Spinal cord (tissue), 10 donors: ENCODE measurements around the gene LAMB2. TPM values are rescaled to one million over a fixed set of nuclear protein-coding genes. Genes with fewer than 3 reads are reported as not detected.

Experiments used
- DNase-seq, 6 donors: peaks; one replicate each; pipeline versions ENCODE4 v3.0.0 to v3.0.0-alpha.2; 2013 to 2015; ENCODE audit warnings: low spot score in 6 of 6, low read depth in 4 of 6
- H3K27ac ChIP-seq: one replicate; pipeline ENCODE4 v1.5.1; 2013; ENCODE audit warnings: low read depth, low read length, control low read depth
- H3K27me3 ChIP-seq: one replicate; pipeline ENCODE4 v1.6.1; 2013; ENCODE audit warnings: low read length; ENCODE audit not compliant: control insufficient read depth, insufficient read depth
- H3K36me3 ChIP-seq: one replicate; pipeline ENCODE4 v1.6.1; 2013; ENCODE audit warnings: low read length; ENCODE audit not compliant: control insufficient read depth, insufficient read depth
- H3K4me1 ChIP-seq: one replicate; pipeline ENCODE4 v1.6.1; 2013; ENCODE audit warnings: low read length; ENCODE audit not compliant: control insufficient read depth, insufficient read depth
- H3K4me3 ChIP-seq: one replicate; pipeline ENCODE4 v1.5.1; 2013; ENCODE audit warnings: low read depth, low read length, control low read depth
- H3K9me3 ChIP-seq: one replicate; pipeline ENCODE4 v1.6.1; 2013; ENCODE audit warnings: low read length; ENCODE audit not compliant: control insufficient read depth, insufficient read depth
- WGBS: methylation state at CpG from one replicate; pipeline ENCODE4 v1.1.5; 2013; ENCODE audit warnings: missing lambda C conversion rate; ENCODE audit not compliant: insufficient coverage; 5-methylcytosine and 5-hydroxymethylcytosine counted together
- polyA plus RNA-seq, 2 donors: library from polyadenylated mRNA; unstranded; fragments of 120-200 nt; gene quantifications; one replicate each; pipeline ENCODE4 v1.2.1, GENCODE V29; 2013; ENCODE audit not compliant: insufficient read length in 2 of 2
- total RNA-seq, 2 donors: library from RNA; depleted of rRNA in 1 of 2; stranded (reverse); fragments of 120-200 nt in 1 of 2; fragments of >200 nt in 1 of 2; gene quantifications; one replicate each; pipeline versions ENCODE4 v1.2.3 to v1.2.4, GENCODE V29; 2013 to 2014
- donor health status: healthy.

Gene LAMB2
- total and polyA plus RNA-seq, 4 donors, result 160 to 536 (median 223) TPM

DNA sequence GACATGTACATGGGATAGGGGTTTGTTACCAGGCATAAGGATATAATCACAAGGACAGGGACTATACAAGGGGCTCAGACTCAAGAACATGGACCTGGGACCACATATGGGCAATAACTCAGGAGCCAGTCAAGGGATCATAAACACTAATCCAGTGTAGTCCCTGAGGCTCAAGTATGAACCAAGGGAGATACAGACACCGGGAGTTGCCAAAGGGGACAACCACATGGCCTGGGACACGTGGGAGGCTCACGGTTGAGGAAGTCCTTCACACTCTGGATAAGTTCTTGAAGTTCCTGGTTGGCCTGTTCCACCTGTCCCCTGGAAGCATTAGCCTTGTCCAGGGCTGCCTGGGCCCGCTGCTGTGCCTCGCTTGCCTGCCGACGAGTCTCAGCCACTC is 10.4 kb downstream of the LAMB2 start:
- Histone ChIP-seq H3K27me3 (no peaks in the 10 kb centered on the region), H3K27ac (no peak overlapping the region), H3K36me3 (peaks cover 77% of the 10 kb centered on the region), H3K9me3 (no peaks in the 10 kb centered on the region), H3K4me1 (peaks cover 23% of the 10 kb centered on the region), H3K4me3 (no peak overlapping the region)
- no peak for DNase-seq
- 98% methylated on average over 7 of the region's 7 CpGs for WGBS

DNA sequence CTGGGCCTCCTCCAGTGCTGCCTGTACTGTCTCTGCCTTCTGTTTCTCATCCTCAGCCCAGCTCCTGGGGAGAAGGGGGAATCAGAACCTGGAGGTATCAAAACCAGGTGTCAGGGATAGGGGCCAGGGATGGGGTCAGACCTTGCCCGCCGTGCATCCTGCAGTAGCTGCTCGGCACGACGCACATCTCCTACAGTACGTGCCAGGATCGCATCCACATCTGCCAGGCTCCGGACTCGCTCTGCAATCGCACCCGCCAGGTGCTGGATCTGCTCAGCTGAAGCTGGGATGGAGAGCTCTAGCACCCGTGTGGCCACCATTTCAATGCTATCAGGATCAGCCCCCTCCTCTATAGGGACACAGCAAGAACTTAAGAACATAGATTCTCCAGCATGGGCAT is 10.8 kb downstream of the LAMB2 start:
- no peak for DNase-seq
- no peak overlapping the region for H3K4me3 ChIP-seq
- H3K4me1 ChIP-seq, result peaks cover 23% of the 10 kb centered on the region
- no peak overlapping the region for H3K27ac ChIP-seq
- H3K36me3 ChIP-seq, result peaks cover 80% of the 10 kb centered on the region
- no peaks in the 10 kb centered on the region for H3K27me3 ChIP-seq
- WGBS, result 96% methylated on average over 12 of the region's 12 CpGs
- H3K9me3 ChIP-seq, result no peaks in the 10 kb centered on the region

DNA sequence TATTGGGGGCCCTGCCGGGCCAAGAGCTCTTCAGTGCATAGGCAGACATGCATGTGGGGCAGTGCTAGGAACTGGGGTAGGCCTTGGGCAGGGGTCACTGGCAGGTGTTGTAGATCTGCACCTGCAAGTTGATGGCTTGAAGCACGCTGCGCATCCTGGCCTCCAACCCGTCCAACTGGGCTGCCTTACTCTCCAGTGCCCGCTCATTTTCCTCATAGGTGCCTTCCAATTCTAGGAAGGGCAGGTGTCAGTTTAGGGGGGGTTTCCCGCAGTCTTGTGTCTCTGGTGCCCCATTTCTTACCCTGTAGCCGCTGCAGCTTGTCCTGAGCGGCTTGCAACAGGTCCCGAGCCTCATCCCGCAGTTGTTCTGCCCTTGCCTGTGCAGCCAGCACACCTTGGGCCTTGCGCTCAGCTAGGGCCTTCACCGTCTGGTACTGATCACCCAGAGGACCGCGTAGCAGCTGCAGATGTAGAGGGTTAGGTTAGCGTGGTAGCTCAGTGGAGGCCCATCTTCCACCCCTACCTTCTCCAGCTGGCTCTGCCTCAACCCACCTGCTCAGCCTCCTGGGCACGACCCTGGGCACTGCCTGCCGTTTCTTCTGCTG is 11.6 kb downstream of the LAMB2 start:
- WGBS, result 82% methylated on average over 10 of the region's 17 CpGs
- Histone ChIP-seq H3K27ac (peak overlapping the region; percentile 92), H3K4me1 (peaks cover 23% of the 10 kb centered on the region), H3K36me3 (peaks cover 84% of the 10 kb centered on the region), H3K9me3 (no peaks in the 10 kb centered on the region), H3K4me3 (peak overlapping the region; percentile 93), H3K27me3 (no peaks in the 10 kb centered on the region)
- DNase-seq, result no peak

DNA sequence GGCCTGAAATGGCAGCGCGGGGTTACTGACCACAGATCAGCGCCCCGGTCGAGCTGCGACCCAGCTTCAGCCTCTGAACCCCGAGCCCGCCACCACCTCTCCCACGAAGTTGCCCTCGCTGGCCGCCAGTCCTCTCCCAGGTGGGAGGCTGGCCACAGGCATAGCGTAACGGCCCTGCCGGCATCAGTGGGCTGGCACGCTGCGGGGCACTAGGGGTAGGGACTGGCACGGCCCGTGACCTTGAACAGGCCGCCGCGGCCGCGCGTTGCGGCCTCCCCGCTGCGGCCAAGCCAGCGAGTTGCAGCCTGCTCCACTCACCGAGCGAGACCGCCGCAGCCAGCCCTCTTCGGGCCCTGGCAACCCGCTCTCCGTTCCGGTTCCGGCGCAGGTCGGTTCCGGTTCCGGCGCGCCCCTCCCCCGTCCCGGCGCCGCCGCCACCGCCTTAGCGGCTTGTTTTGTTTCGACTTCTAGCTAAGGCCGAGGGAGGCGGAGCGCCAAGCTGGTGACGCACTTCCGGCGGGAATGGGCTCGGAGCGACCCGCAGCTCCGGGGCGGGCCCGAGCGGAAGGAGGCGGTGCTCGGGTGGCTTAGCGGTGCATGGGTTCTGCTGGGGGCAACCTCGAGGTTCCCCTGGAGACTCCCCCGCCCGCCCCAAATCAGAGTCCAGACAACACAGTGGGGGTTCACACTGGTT is 12.3 kb downstream of the LAMB2 start, which contains the start of gene USP19:
Gene USP19, minus strand, starts transcription at position 386 of the 694 bp plus-strand sequence. CDS start 1,678 bp downstream, outside the sequence.
- no peaks in the 10 kb centered on the region for H3K27me3 ChIP-seq
- peaks cover 23% of the 10 kb centered on the region for H3K4me1 ChIP-seq
- H3K27ac ChIP-seq, result peak within 1 kb of the TSS; percentile 92
- H3K36me3 ChIP-seq, result peaks cover 84% of the 10 kb centered on the region
- H3K4me3 ChIP-seq, result peak within 1 kb of the TSS; percentile 93
- under 1% methylated on average over 70 of the region's 70 CpGs for whole genome bisulfite sequencing
- no peaks in the 10 kb centered on the region for H3K9me3 ChIP-seq
- peak; percentile 82 to 98 (median 88) for DNase-seq

DNA sequence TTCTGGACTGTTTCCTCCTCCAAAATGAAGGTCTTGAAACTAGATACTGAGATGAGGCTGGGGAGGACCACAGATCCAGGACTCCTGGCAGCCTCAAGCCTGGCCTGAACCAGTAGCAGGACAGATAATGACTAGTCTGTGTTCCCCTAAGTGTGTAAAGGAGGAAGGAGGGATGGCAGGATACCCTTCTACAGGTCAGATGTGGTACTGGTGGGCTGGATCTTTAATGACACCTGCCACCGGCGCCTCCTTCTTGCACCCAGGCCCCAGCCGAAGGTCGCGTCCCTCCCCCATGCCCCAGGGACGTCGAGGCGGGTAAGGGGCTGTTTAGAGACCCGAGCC is 12.8 kb downstream of the LAMB2 start:
- Histone ChIP-seq H3K27me3 (no peaks in the 10 kb centered on the region), H3K27ac (peak overlapping the region; percentile 92), H3K4me1 (peaks cover 23% of the 10 kb centered on the region), H3K9me3 (no peaks in the 10 kb centered on the region), H3K4me3 (peak overlapping the region; percentile 93), H3K36me3 (peaks cover 85% of the 10 kb centered on the region)
- no peak for DNase-seq
- WGBS, result 2% methylated on average over 9 of the region's 9 CpGs

DNA sequence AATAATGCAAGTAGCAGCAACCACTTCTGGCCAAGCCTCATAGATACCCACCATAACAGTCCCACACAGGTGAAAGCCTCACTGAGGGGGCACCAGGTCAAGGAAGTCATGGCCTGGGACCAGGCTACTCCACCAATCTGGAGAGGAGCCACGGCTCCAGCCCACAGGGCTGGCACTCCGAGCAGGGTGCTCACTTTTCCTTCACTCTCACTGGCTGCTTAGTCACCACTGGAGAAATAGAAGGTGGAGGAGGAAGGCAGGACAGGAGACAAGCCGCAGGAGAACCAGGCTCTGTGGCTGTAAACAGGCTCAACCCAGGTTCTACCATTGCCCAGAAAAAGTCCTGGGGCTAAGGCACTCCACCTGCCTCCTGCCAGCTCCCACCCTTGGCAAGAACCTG is 13.4 kb downstream of the LAMB2 start:
- H3K27me3 ChIP-seq, result no peaks in the 10 kb centered on the region
- H3K9me3 ChIP-seq, result no peaks in the 10 kb centered on the region
- H3K36me3 ChIP-seq, result peaks cover 85% of the 10 kb centered on the region
- no peak for DNase-seq
- H3K27ac ChIP-seq, result no peak overlapping the region
- H3K4me3 ChIP-seq, result peak overlapping the region; percentile 93
- peaks cover 23% of the 10 kb centered on the region for H3K4me1 ChIP-seq
- WGBS, result 94% methylated on average over 3 of the region's 3 CpGs

DNA sequence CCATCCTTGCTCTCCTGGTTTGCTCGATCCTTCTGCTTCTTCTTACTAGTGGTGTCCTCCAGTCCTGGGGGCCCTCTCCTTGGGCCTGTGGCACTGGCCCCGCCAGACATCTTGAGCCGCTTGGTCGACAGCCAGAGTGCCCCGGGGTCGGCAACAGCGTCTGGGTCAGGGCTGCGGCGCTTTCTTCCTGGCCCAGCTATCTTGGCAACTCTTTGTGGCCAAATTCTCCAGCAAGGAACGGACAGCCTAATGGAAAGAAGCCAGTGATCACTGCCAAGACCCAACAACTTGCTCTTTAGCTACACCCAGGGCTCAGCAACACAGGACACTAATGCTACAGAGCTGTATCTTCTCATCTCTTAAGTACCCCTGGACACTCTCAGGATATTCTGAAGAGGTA is 13.8 kb downstream of the LAMB2 start:
- H3K36me3 ChIP-seq, result peaks cover 85% of the 10 kb centered on the region
- DNase-seq, result no peak
- H3K27me3 ChIP-seq, result no peaks in the 10 kb centered on the region
- H3K9me3 ChIP-seq, result no peaks in the 10 kb centered on the region
- no peak overlapping the region for H3K27ac ChIP-seq
- H3K4me1 ChIP-seq, result peaks cover 23% of the 10 kb centered on the region
- 86% methylated on average over 10 of the region's 10 CpGs for WGBS
- no peak overlapping the region for H3K4me3 ChIP-seq

DNA sequence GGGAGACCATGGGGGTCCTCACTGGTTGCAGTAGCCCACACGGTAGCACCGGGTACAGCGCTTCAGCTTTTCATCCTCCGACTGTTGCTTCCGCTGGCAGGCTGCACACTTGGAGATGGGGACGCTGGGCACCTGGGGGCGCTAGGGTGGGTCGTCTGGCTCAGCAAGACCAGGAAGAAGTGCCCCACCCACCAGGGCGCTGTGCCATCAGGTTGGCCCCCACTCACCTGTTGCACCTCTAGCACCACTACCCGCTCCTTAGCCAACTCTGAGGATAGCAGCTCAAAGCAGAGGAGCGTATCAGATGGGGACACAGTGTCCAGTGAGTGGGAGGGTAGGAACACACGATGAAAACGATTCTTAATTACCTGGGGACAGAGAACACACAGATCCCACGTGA is 20.6 kb downstream of the LAMB2 start:
- 93% methylated on average over 12 of the region's 14 CpGs for WGBS
- H3K27ac ChIP-seq, result no peak overlapping the region
- peaks cover 98% of the 10 kb centered on the region for H3K36me3 ChIP-seq
- H3K4me3 ChIP-seq, result no peak overlapping the region
- no peak for DNase-seq
- no peaks in the 10 kb centered on the region for H3K4me1 ChIP-seq
- H3K27me3 ChIP-seq, result no peaks in the 10 kb centered on the region
- no peaks in the 10 kb centered on the region for H3K9me3 ChIP-seq

DNA sequence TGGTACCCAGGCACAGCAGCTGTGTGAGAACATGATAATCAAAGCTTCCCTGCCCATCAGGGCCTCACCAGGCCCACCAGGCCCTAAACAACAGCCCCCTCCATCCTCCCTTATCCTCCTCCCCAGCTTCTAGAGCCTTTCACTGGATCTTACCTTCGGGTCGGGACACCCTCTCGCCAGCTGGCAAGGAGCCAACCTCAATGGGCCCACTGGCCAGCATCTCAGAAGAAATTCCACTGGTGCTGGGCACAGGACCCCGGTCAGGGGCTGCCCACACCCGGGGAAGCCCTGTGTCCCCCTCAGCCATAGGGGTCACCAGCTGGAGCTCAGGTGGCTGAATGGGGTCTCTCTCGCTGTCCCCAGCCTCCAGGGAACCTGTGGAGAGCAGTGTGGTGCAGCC is 21.5 kb downstream of the LAMB2 start:
- Histone ChIP-seq H3K36me3 (peaks cover 90% of the 10 kb centered on the region), H3K9me3 (no peaks in the 10 kb centered on the region), H3K4me3 (no peak overlapping the region), H3K27ac (no peak overlapping the region), H3K4me1 (no peaks in the 10 kb centered on the region), H3K27me3 (no peaks in the 10 kb centered on the region)
- WGBS, result 88% methylated on average over 6 of the region's 6 CpGs
- DNase-seq, result no peak

DNA sequence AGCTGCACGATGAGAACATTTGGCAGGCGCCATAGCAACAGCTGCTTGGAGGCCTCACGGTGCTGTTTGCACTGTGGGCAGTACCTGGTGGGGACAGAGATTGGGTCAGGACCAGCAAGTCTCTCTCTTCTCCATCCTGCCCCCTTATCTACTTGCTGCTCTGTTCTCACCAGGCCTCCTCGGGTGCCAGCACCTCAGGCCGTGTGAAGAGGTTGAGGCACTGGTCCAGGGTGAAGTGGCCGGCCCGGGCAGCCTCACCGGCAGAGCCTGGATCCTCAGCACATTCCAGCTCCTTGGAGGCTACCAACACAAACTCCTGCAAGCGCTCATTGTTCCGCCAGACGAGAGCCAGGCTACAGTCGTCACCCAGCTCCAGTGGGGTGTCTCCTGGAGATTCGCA is 22.1 kb downstream of the LAMB2 start:
- Histone ChIP-seq H3K36me3 (peaks cover 84% of the 10 kb centered on the region), H3K4me1 (no peaks in the 10 kb centered on the region), H3K27me3 (no peaks in the 10 kb centered on the region), H3K9me3 (no peaks in the 10 kb centered on the region), H3K27ac (no peak overlapping the region), H3K4me3 (no peak overlapping the region)
- WGBS, result 88% methylated on average over 13 of the region's 13 CpGs
- DNase-seq, result no peak
